CD4-positive, alpha-beta T cell treated with Interleukin-15 for 1 hour (primary cell): ENCODE data around the gene CDK6.

Experiments used
- DNase-seq: peaks from one replicate; pipeline ENCODE4 v3.0.0-alpha.2; 2020

The CDK6 gene

DNA sequence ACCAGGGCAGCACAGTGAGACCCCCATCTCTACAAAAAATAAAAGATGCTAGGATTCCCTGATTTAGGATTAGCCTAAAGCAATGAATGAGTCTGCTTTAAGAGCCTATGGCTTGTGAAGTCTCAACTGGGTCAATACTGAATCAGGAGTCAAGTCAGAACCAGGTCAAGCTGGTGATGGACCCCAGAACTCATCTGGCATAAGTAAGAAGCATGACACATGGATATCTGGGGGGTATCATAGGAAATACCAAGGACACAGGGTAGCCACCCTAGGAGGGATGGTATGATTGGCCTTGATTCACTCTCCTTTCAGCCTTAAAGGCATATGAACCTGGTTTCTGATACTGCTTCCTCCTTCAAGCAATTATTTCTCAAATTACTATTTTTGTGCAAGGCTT, 167.8 kb downstream of the CDK6 start:
- DNase-seq, result no peak

DNA sequence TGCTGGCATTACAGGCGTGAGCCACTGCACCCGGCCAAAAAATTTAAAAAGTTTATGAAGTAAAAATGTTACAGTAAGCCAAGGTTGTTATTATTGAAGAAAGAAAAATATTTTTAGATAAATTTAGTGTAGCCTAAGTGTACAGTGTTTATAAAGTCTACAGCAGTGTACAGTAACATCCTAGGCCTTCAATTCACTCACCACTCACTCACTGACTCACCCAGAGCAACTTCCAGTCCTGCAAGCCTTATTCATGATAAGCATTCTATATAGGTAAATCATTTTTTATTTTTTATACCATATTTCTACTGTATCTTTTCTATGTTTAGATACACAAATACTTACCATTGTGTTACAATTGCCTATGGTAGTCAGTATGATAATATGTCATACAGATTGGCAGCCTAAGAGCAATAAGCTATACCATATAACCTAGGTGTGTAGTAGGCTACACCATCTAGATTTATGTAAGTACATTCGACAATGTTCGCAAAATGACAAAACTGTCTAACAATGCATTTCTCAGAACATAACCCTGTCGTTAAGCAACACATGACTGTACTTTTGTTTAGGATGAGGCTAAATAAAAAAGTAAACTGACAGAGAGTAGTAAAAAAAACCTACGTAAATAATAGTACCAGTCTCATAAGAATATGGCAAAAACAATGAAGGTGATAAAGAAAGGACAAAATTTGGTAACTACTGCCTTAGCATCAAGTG, 168.4 kb downstream of the CDK6 start:
- DNase-seq, result no peak

DNA sequence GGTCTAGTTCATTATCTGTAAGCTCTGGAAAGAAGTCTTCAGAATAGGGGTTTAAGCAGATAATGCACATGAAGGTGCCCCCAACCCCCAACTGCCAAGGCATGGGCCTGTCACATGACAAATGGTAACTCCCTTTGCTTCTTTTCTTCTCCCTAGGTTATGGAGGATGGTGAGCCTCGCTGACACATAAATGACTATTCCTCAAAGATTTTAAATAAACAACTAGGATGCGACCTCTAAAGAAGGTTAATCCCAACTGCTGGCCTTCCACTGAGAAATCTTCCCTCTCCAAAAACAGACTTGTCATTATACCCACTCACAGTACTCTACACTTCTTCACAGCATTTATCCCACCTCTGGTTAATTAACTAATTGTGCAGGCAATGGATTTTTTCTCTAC, 170.4 kb downstream of the CDK6 start:
- DNase-seq, result no peak

DNA sequence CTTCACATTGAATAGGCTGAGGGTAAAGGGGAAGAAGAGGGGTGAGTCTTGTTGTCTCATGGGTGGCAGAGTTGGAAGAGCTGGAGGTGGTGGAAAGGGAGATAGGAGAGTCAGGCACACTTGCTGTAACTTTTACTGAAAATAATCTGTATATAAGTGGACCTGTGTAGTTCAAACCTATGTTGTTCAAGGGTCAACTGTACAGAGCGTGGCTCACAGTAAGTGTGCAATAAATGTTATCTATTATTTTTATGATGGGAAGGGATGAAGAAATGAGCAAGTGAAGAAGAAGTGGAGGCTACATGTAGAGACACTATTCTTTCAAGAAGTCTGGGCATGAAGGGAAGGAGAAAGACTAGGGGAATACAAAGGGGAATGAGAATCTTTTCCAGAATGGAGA, 174.7 kb downstream of the CDK6 start:
- no peak for DNase-seq

- DNase-seq, result no peak
Measured at GRCh38 chr7:92658671-92659070, 177.7 kb downstream of the CDK6 start.

- DNase-seq, result no peak
Measured at GRCh38 chr7:92657391-92657790, 179.0 kb downstream of the CDK6 start.

DNA sequence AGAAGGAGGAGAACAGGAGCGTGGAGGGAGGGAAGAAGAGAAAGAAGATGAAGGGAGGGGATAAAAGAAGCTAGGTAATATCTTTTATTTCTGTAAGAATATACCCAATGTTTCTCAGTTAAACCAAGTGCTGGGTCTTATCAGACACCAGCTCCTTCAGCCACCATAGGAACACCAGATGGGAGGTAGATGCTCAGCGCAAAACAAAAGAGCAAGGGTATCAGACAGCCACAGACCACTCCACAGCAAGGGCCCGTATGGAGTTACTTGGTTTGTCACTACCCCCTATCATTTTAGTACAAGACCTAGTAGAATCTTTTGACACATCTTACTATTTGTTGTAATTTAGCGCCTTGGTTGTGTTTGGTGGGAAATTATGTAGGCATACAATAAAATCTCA, 180.3 kb downstream of the CDK6 start:
- no peak for DNase-seq

DNA sequence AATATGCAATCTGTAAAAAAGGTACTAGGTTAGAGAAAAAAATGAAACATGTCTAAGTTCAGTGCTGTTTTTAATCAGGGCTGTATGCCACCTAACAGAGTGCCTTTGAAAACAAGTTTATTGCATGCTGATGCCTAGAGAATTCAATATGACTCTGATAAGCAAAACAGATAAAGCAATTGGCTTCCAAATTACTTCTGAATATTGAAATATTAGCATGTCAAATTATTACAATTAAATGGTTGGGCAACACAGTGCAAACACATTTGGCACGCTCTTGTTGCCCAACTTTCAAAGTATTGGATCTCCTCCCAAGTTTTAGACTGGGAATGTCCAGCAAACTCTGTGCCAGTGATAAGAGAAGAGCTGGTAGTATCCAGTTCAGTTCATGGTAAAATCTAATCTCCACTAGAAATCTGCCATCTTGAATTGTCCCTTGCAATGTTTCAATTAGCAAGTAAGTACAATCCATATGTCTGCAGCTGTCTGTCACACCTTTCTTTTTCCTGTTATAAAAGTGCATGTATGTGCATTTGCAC, 181.0 kb downstream of the CDK6 start:
- no peak for DNase-seq

- DNase-seq, result no peak
Measured at GRCh38 chr7:92653136-92653535, 183.2 kb downstream of the CDK6 start.

DNA sequence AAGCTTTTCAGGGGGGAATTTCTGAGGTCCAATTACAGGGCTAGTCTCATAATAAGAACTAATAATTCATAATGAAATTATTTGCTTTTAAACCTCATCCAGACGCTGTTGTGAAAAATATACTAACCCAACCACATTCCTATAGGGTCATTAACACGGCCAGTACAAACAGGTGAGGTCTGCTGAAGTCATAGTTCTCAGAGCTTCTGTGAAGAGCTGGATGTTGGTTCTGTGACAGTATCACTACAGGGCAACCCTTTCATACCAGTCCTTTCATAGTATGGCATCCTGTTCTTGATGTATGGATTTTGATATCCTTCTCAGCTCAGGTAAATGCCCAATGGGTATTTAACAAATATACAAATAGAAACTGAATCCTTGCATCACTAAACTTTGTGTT, 183.8 kb downstream of the CDK6 start:
- no peak for DNase-seq

GRCh38 chr7:92650391-92650790, 186.0 kb downstream of the CDK6 start:
- no peak for DNase-seq

DNA sequence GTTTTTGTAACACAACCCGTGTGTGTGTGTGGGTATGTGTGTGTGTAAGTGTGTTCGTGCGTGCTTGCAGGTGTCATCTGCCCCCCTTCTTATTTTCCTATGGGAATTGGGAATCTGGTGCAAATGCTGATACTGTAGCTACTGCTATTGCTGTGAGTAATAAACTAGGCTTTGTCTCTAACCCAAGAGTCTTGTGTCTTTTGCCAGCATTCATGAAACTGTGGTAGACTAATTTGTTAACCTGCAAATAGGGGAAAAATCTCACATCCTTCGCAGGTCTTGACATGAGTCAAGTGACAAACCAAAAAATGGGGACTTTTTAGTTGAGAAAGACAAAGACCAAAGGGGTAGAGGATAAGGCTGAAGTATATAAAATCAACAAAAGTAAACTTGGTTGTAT, 188.3 kb downstream of the CDK6 start:
- no peak for DNase-seq

DNA sequence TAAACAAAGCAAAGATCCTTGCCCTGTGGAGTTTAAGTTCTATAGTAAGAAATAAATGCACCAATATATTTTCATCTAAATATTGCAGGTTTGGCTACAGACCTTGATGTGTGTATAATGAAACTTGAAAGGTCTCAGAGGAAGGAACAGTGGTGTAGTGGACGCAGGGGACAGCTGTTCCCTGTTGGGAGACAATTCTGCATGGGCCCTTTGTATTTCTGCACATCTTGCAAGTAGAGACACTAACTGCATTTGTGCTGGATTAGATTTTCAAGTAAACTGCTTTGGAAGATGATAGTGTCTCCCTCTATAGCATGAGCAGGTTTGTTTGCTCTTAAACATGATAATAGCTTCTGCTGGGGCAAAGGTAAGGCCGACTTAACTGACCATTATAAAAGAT, 188.7 kb downstream of the CDK6 start:
- DNase-seq, result no peak

GRCh38 chr7:92647011-92647625, 189.3 kb downstream of the CDK6 start:
- DNase-seq, result no peak

- DNase-seq, result no peak
Measured at GRCh38 chr7:92645114-92646061, 191.0 kb downstream of the CDK6 start.

DNA sequence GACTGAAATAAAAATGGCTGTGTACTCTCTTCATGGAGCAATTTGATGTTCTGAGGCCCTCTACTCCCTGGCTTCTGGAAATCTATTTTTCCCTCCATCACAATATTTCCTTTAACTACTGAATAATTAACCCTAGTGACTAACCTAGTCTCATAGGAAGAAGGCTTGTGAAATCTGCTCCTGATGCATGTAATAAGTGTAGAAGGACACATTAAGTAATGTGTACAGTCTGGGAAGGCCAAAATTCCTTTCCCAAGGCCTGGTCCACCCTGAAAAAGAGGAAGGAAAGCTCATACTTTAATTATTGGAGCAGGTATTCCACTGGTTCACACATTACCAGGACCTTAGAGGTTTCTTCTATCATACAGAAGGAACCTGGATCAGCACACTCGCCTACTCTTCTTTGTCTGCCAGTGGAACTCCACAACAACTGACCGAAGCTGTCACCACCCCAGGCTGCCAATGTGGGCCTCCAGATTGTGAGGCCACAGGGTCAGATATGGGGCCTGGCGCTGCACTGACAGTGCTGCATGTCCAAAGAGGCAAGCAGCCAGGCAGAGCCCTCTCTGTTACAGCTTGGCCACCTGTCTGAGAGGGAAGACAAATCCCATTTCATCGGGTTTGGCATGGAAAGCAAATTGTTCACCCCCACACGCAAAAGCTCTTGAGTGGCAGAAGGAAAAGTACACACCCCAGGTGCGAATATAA, 191.8 kb downstream of the CDK6 start:
- no peak for DNase-seq

- no peak for DNase-seq
Measured at GRCh38 chr7:92643821-92644220, 192.6 kb downstream of the CDK6 start.

GRCh38 chr7:92641921-92642511, 194.4 kb downstream of the CDK6 start:
- DNase-seq, result peak; percentile 33

DNA sequence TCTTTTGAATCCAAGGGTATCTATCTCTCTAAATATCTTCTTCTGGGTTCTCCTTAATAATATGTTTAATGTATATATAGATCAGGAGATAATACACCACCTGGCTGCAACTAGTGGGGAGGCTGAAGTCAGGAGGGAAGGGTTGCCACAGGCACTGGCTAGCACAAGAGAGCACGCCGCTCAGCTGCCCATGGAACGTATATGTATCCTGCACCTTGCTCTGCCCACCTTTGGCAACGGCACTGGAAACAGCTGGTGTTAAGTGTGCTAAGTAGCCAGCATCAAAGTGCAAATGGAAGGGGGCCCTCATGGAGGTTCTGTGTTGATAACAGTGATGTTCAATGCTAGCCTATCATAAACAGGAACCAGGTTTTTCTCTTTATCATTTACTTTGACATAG, 196.4 kb downstream of the CDK6 start:
- no peak for DNase-seq

DNA sequence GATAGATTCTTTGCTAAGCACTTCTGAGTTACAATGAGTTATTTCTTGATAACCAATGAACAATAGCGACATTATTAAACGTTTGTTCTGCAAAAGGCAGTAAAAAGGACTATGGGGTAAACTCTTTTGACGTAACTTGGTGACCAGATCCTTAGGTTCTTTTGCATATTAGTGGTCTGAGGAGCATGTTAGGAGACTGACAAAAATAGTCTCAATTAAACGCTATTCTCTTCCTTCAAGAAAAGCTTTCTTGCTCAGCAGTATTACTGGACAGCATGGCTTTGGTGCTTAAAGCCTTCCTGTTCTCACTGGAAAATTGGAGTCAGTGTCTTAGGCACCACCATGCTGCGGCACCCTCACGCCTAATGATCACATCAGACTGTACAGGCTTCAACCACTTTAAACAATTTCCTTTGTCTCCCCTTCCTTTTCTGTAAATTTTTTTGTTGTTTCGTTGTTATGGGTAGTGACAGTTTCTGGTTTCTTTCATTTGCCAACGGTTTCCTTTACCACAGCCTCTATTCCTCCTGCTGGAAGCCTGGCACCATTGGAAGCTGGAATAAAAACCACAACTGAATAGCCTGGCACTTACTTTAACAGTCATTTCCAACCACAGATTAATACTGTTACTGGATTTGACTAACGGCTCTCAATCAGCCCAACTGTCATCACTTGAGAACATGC, 197.0 kb downstream of the CDK6 start:
- DNase-seq, result no peak

- no peak for DNase-seq
Measured at GRCh38 chr7:92636018-92636560, 200.3 kb downstream of the CDK6 start.

- no peak for DNase-seq
Measured at GRCh38 chr7:92635538-92635937, 200.8 kb downstream of the CDK6 start.
